Prostate gland (tissue), 2 donors: ENCODE data around the gene DMAC2. TPM values are rescaled to one million over a fixed set of nuclear protein-coding genes. Genes with fewer than 3 reads are reported as not detected.
A peak's percentile ranks its signal among the peaks of the same experiment; 100 is the strongest.

Experiments used
- DNase-seq: peaks from one replicate; pipeline ENCODE4 v3.0.0-alpha.2; 2019; ENCODE audit warnings: low spot score
- H3K27ac ChIP-seq, 2 donors: fragments of 200-600 bp; sonication (generic); 2 replicates each; pipeline ENCODE4 v1.5.1; 2017 to 2019
- H3K27me3 ChIP-seq: fragments of 200-600 bp; sonication (generic); replicated peaks from 2 replicates; pipeline ENCODE4 v1.5.1; 2019; ENCODE audit not compliant: insufficient read depth
- H3K36me3 ChIP-seq, 2 donors: fragments of 200-600 bp; sonication (generic); 1 replicate in 1 of 2; 2 replicates in 1 of 2; pipeline versions ENCODE4 v1.5.1 to v1.8.1; 2017 to 2019
- H3K4me1 ChIP-seq: fragments of 200-600 bp; sonication (generic); replicated peaks from 2 replicates; pipeline ENCODE4 v1.5.1; 2019
- H3K4me3 ChIP-seq, 2 donors: fragments of 200-600 bp; sonication (generic); 2 replicates each; pipeline ENCODE4 v1.5.1; 2017 to 2019
- H3K9me3 ChIP-seq: fragments of 200-600 bp; sonication (generic); 2 replicates; pipeline ENCODE4 v1.5.1; 2017
- CTCF ChIP-seq, 4 experiments: fragments of 200-600 bp in 2 of 4; fragments of 450-650 bp in 2 of 4; sonication (generic) in 2 of 4; IDR thresholded peaks; 1 replicate in 3 of 4; 2 replicates in 1 of 4; pipeline ENCODE4 v1.5.1; 2016 to 2019; ENCODE audit warnings: antibody characterized with exemption in 4 of 4, mild to moderate bottlenecking in 2 of 4, moderate library complexity in 2 of 4
- POLR2A ChIP-seq: fragments of 450-650 bp; IDR thresholded peaks from one replicate; pipeline ENCODE4 v1.6.1; 2016; ENCODE audit warnings: antibody characterized with exemption, mild to moderate bottlenecking
- POLR2AphosphoS5 ChIP-seq: sonication (generic); formaldehyde crosslinking; IDR thresholded peaks from one replicate; pipeline ENCODE4 v1.6.1; 2017; ENCODE audit warnings: antibody characterized with exemption
- WGBS: methylation state at CpG from one replicate; pipeline ENCODE4 v1.1.5; 2018; 5-methylcytosine and 5-hydroxymethylcytosine counted together
- intact Hi-C: fragments of 100-400 bp; cut with DNase I; formaldehyde crosslinking; loops from one replicate; pipeline ENCODE4 v1.14.2; 2022
- total RNA-seq, 2 donors: library from RNA; depleted of rRNA; stranded (reverse); fragments of >200 nt; gene quantifications; one replicate each; pipeline ENCODE4 v1.1.0, GENCODE V29; 2016

DMAC2 gene
- total RNA-seq, 2 donors from 2014 or later: 42.4 to 42.9 TPM

- Histone ChIP-seq H3K4me3 (no peak overlapping the region), H3K9me3 (no peaks in the 10 kb centered on the region), H3K4me1 (no peaks in the 10 kb centered on the region), H3K27ac (no peak overlapping the region), H3K27me3 (no peaks in the 10 kb centered on the region), H3K36me3 (no peaks in the 10 kb centered on the region)
- TF ChIP-seq POLR2A (no peak), CTCF (IDR thresholded peaks at IDR 0.05) (no peak), POLR2AphosphoS5 (no peak)
- no peak for DNase-seq
- intact Hi-C loops: loop anchor here (10.0 kb wide), 1 partner anchor 138 kb away; no protein-coding TSS in a partner anchor
- WGBS: 15% methylated on average over 1 of the region's 1 CpG
These were observed 17.5 kb upstream of the DMAC2 start for GRCh38 chr19:41457241-41457640.

GRCh38 chr19:41456342-41456918, 16.7 kb upstream of the DMAC2 start:
- DNase-seq: peak; percentile 49
- H3K27ac ChIP-seq: peak overlapping the region; percentile 48 to 54
- no peaks in the 10 kb centered on the region for H3K9me3 ChIP-seq
- intact Hi-C loops: loop anchor here (10.0 kb wide), 1 partner anchor 138 kb away; no protein-coding TSS in a partner anchor
- H3K27me3 ChIP-seq: no peaks in the 10 kb centered on the region
- TF ChIP-seq POLR2A: no peak
- TF ChIP-seq POLR2AphosphoS5: peak; percentile 63
- H3K4me3 ChIP-seq: no peak overlapping the region
- no peaks in the 10 kb centered on the region for H3K4me1 ChIP-seq
- 3% methylated on average over 7 of the region's 7 CpGs for WGBS
- no peaks in the 10 kb centered on the region for H3K36me3 ChIP-seq

GRCh38 chr19:41455936-41456335, 16.2 kb upstream of the DMAC2 start:
- Histone ChIP-seq H3K27me3 (no peaks in the 10 kb centered on the region), H3K4me3 (no peak overlapping the region), H3K4me1 (no peaks in the 10 kb centered on the region), H3K36me3 (no peaks in the 10 kb centered on the region), H3K9me3 (no peaks in the 10 kb centered on the region), H3K27ac (peak overlapping the region; percentile 48 to 54)
- intact Hi-C loops: loop anchor here (10.0 kb wide), 1 partner anchor 139 kb away; no protein-coding TSS in a partner anchor
- DNase-seq: no peak
- WGBS: 14% methylated on average over 2 of the region's 2 CpGs
- TF ChIP-seq POLR2AphosphoS5 (no peak), CTCF (IDR thresholded peaks at IDR 0.05) (no peak), POLR2A (no peak)

- no peak overlapping the region for H3K27ac ChIP-seq
- 79% methylated on average over 6 of the region's 6 CpGs for WGBS
- TF ChIP-seq CTCF (IDR thresholded peaks at IDR 0.05): no peak
- no peak for TF ChIP-seq POLR2A
- no peak for TF ChIP-seq POLR2AphosphoS5
- intact Hi-C loops: loop anchor here (10.0 kb wide), 1 partner anchor 142 kb away; no protein-coding TSS in a partner anchor
- H3K4me1 ChIP-seq: no peaks in the 10 kb centered on the region
- H3K4me3 ChIP-seq: no peak overlapping the region
- no peaks in the 10 kb centered on the region for H3K9me3 ChIP-seq
- no peaks in the 10 kb centered on the region for H3K36me3 ChIP-seq
- no peak for DNase-seq
- no peaks in the 10 kb centered on the region for H3K27me3 ChIP-seq
These were observed 13.0 kb upstream of the DMAC2 start for GRCh38 chr19:41452584-41453275.

GRCh38 chr19:41449865-41450178, 10.1 kb upstream of the DMAC2 start:
- intact Hi-C loops: loop anchor here (10.0 kb wide), 2 partner anchors 125 to 145 kb away; partner anchors contain the start of gene CEACAM21
- Histone ChIP-seq H3K4me1 (no peaks in the 10 kb centered on the region), H3K4me3 (no peak overlapping the region), H3K36me3 (no peaks in the 10 kb centered on the region), H3K27ac (no peak overlapping the region), H3K27me3 (no peaks in the 10 kb centered on the region), H3K9me3 (no peaks in the 10 kb centered on the region)
- no peak for DNase-seq
- TF ChIP-seq POLR2A (no peak), CTCF (IDR thresholded peaks at IDR 0.05) (no peak), POLR2AphosphoS5 (no peak)
- 77% methylated on average over 3 of the region's 3 CpGs for WGBS
